Measurements from ENCODE around the gene ATP8B4.

GRCh38 chr15:50127255-50127777 lies 8.3 kb upstream of the ATP8B4 start:
- no peak for TF ChIP-seq CTCF (IDR thresholded peaks at IDR 0.05)
- no peak for TF ChIP-seq EZH2 (IDR thresholded peaks at IDR 0.05; ENCODE audit: borderline replicate concordance, insufficient read depth, low read depth, low read length, poor library complexity, severe bottlenecking)

All from B cell (primary cell).